H1 (cell line): ENCODE data around the gene ANGPTL5.

Experiments used
- CHD1 ChIP-seq: IDR thresholded peaks from 2 replicates; pipeline ENCODE4 v1.6.1; 2012; ENCODE audit warnings: low read depth, low read length, improper control_type of control experiment
- CTCF ChIP-seq, 3 experiments: IDR thresholded peaks; 1 replicate in 2 of 3; 2 replicates in 1 of 3; pipeline versions ENCODE4 v1.5.1 to v1.6.1; 2011; ENCODE audit warnings: low read length in 3 of 3, mild to moderate bottlenecking in 3 of 3, inconsistent platforms in 2 of 3, low read depth in 1 of 3, moderate library complexity in 1 of 3; ENCODE audit not compliant: insufficient read depth in 1 of 3; ENCODE audit errors: control extremely low read depth in 1 of 3
- MAX ChIP-seq: IDR thresholded peaks from 2 replicates; pipeline ENCODE4 v1.6.1; 2012; ENCODE audit warnings: inconsistent platforms
- POLR2A ChIP-seq, 2 experiments: IDR thresholded peaks; 1 replicate in 1 of 2; 2 replicates in 1 of 2; pipeline ENCODE4 v1.6.1; 2011; ENCODE audit warnings: low read depth in 2 of 2, low read length in 2 of 2, mild to moderate bottlenecking in 2 of 2; ENCODE audit errors: control extremely low read depth in 1 of 2
- POLR2AphosphoS5 ChIP-seq: IDR thresholded peaks from 2 replicates; pipeline ENCODE4 v1.6.1; 2011; ENCODE audit warnings: low read depth, low read length
- RBBP5 ChIP-seq: IDR thresholded peaks from 2 replicates; pipeline ENCODE4 v1.7.1; 2012; ENCODE audit warnings: low read depth, mild to moderate bottlenecking, inconsistent platforms, low read length, moderate library complexity, borderline replicate concordance
- SIN3A ChIP-seq, 2 experiments: IDR thresholded peaks in 1 of 2; conservative IDR thresholded peaks in 1 of 2; 2 replicates each; pipeline ENCODE4 v1.6.1; 2011 to 2012; ENCODE audit warnings: low read length in 2 of 2, improper control_type of control experiment in 1 of 2, low read depth in 1 of 2, mild to moderate bottlenecking in 1 of 2
- SRF ChIP-seq: IDR thresholded peaks from 2 replicates; pipeline ENCODE4 v1.6.1; 2011; ENCODE audit warnings: mild to moderate bottlenecking, low read depth, low read length, moderate library complexity
- TCF12 ChIP-seq: IDR thresholded peaks from 2 replicates; pipeline ENCODE4 v1.6.1; 2011; ENCODE audit warnings: low read depth, mild to moderate bottlenecking, low read length

- TF ChIP-seq POLR2A (IDR thresholded peaks at IDR 0.05; ENCODE audit: control extremely low read depth in 1 of 2, low read depth in 2 of 2, low read length in 2 of 2) = no peak
- TF ChIP-seq CHD1 = no peak
- TF ChIP-seq RBBP5 = no peak
- no peak for TF ChIP-seq SRF
- no peak for TF ChIP-seq CTCF (IDR thresholded peaks at IDR 0.05; ENCODE audit: control extremely low read depth in 1 of 3, insufficient read depth in 1 of 3, low read depth in 1 of 3, low read length in 3 of 3)
- TF ChIP-seq TCF12 = no peak
- no peak for TF ChIP-seq MAX
- TF ChIP-seq POLR2AphosphoS5 = no peak
- no peak for TF ChIP-seq SIN3A (conservative IDR thresholded peaks at IDR 0.05 in 1 of 2, IDR thresholded peaks at IDR 0.05 in 1 of 2; ENCODE audit: low read depth in 1 of 2, low read length in 2 of 2)
Measured at GRCh38 chr11:101881586-101881985, 34.7 kb downstream of the ANGPTL5 start.
